ENCODE results near the gene BPIFB2.

- TF ChIP-seq CTCF (IDR thresholded peaks at IDR 0.05; ENCODE audit: poor library complexity, severe bottlenecking) (no peak), REST (IDR thresholded peaks at IDR 0.05; ENCODE audit: borderline replicate concordance) (no peak), EZH2 (IDR thresholded peaks at IDR 0.05; ENCODE audit: borderline replicate concordance, insufficient read depth, low read length, poor library complexity, severe bottlenecking) (no peak), MXI1 (conservative IDR thresholded peaks at IDR 0.05; ENCODE audit: poor library complexity, severe bottlenecking) (no peak), EP300 (conservative IDR thresholded peaks at IDR 0.05; ENCODE audit: poor library complexity, severe bottlenecking) (no peak), POLR2AphosphoS5 (IDR thresholded peaks at IDR 0.05) (no peak)
These were observed 10.0 kb downstream of the BPIFB2 start for GRCh38 chr20:33017542-33017941.

Data from neural cell (in vitro differentiated cells).